Measurements from ENCODE around the gene DOK7. TPM values are rescaled to one million over a fixed set of nuclear protein-coding genes. Genes with fewer than 3 reads are reported as not detected.

Gene DOK7
- total RNA-seq, 1 donor from 2014 or later: 0.69 TPM

- no peak for TF ChIP-seq CTCF (IDR thresholded peaks at IDR 0.05; ENCODE audit: unreplicated experiment)
- peaks cover 5% of the 10 kb centered on the region for H3K36me3 Mint-ChIP-seq (ENCODE audit: low read depth, unreplicated experiment)
- DNase-seq (ENCODE audit: low spot score): no peak
- no peak overlapping the region for H3K4me3 Mint-ChIP-seq (ENCODE audit: unreplicated experiment)
- H3K9me3 Mint-ChIP-seq (ENCODE audit: unreplicated experiment): no peaks in the 10 kb centered on the region
- H3K27ac Mint-ChIP-seq (ENCODE audit: unreplicated experiment): no peak overlapping the region
- H3K27me3 Mint-ChIP-seq (ENCODE audit: unreplicated experiment): peaks cover 9% of the 10 kb centered on the region
- H3K4me1 Mint-ChIP-seq (ENCODE audit: unreplicated experiment): peaks cover 8% of the 10 kb centered on the region
Measured at GRCh38 chr4:3488820-3489219, 25.7 kb downstream of the DOK7 start.

DNA sequence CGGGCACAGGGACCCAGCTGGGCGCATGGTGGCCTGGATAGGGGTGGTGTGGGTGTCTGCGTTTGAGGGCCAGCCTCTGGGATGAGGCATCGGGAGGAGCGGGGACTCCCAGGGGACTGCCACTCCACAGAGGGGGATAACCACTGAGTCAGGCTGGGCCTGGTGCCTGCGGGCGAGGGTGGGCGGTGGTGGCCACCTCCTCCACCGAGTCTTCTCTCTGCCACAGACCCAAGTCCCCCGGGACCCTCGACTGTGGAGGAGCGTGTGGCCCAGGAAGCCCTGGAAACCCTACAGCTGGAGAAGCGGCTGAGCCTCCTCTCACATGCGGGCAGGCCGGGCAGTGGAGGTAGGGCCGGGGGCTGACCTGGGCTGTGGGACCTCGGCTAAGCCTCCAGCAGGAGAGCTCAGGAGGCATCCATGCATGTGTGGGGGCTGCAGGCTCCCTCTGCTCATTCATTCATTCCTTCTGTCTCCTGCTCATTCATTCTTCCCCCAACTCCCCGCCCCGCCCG is 26.4 kb downstream of the DOK7 start:
- DNase-seq (ENCODE audit: low spot score): no peak
- Mint-ChIP-seq H3K36me3 (ENCODE audit: low read depth, unreplicated experiment) (peaks cover 5% of the 10 kb centered on the region), H3K9me3 (ENCODE audit: unreplicated experiment) (no peaks in the 10 kb centered on the region), H3K4me1 (ENCODE audit: unreplicated experiment) (peaks cover 8% of the 10 kb centered on the region), H3K27ac (ENCODE audit: unreplicated experiment) (no peak overlapping the region), H3K27me3 (ENCODE audit: unreplicated experiment) (peaks cover 9% of the 10 kb centered on the region), H3K4me3 (ENCODE audit: unreplicated experiment) (no peak overlapping the region)
- TF ChIP-seq CTCF (IDR thresholded peaks at IDR 0.05; ENCODE audit: unreplicated experiment): no peak

DNA sequence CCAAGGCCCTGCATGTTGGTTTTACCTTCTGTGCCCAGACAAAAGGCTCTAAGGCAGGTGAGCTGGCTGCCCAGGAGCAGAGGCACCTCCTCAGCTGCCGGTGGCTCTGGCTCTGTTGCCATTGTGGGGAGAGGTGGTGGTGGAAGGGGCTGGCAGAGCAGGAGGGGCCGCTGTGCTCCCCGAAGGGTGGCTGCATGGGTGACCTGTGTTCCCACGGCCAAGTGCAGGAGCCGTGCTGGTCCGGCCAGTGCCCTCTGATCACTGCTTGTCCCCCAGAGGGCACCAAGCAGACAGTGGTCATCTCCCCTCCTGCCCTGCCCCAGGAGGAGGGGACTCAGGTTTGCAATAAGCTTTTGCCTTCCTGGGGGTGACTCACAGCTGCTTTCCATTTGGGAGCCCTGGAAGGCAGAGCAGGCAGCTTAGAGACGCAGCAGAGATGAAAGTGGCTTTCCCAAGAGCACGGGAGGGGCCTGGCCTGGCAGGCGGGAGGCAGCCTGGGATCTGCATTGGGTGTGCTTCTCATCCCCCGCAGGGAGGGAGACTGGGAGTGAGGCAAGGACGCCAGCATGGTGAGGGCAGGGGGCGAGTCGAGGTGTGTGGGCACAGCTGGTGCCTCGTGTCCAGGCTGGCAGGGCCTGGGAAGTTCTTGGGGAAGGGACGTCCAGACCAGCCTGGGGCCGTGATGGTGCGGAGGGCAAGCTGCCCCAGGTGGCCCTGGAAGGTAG is 28.7 kb downstream of the DOK7 start:
- Mint-ChIP-seq H3K36me3 (ENCODE audit: low read depth, unreplicated experiment) (peaks cover 5% of the 10 kb centered on the region), H3K4me1 (ENCODE audit: unreplicated experiment) (peaks cover 5% of the 10 kb centered on the region), H3K27ac (ENCODE audit: unreplicated experiment) (no peak overlapping the region), H3K27me3 (ENCODE audit: unreplicated experiment) (peaks cover 10% of the 10 kb centered on the region), H3K9me3 (ENCODE audit: unreplicated experiment) (no peaks in the 10 kb centered on the region), H3K4me3 (ENCODE audit: unreplicated experiment) (no peak overlapping the region)
- TF ChIP-seq CTCF (IDR thresholded peaks at IDR 0.05; ENCODE audit: unreplicated experiment): no peak
- no peak for DNase-seq (ENCODE audit: low spot score)

- H3K27ac Mint-ChIP-seq (ENCODE audit: unreplicated experiment): no peak overlapping the region
- no peak overlapping the region for H3K4me3 Mint-ChIP-seq (ENCODE audit: unreplicated experiment)
- DNase-seq (ENCODE audit: low spot score): no peak
- H3K27me3 Mint-ChIP-seq (ENCODE audit: unreplicated experiment): peaks cover 14% of the 10 kb centered on the region
- H3K36me3 Mint-ChIP-seq (ENCODE audit: low read depth, unreplicated experiment): peaks cover 5% of the 10 kb centered on the region
- no peaks in the 10 kb centered on the region for H3K9me3 Mint-ChIP-seq (ENCODE audit: unreplicated experiment)
- H3K4me1 Mint-ChIP-seq (ENCODE audit: unreplicated experiment): peaks cover 5% of the 10 kb centered on the region
- no peak for TF ChIP-seq CTCF (IDR thresholded peaks at IDR 0.05; ENCODE audit: unreplicated experiment)
Measured at GRCh38 chr4:3492741-3493719, 29.9 kb downstream of the DOK7 start.

Data from endothelial cell (in vitro differentiated cells).